Activated B cell treated with CpG ODN at 0.5 μM for 24 hours (primary cell): ENCODE results near the gene APP. TPM values are rescaled to one million over a fixed set of nuclear protein-coding genes. Genes with fewer than 3 reads are reported as not detected.

Experiments
- ATAC-seq: fragments of 200-7000 bp; cut with Tn5 transposase; one replicate; pipeline ENCODE4 v1.10.0; 2021; ENCODE audit warnings: low read depth, mild to moderate bottlenecking, moderate library complexity
- CTCF ChIA-PET: fragments of 350-600 bp; sonication (Branson Sonifier 250); formaldehyde crosslinking; loops from one replicate; lab custom pipeline; 2021; ENCODE audit warnings: antibody characterized with exemption; lab: Charles Lee
- POLR2A ChIA-PET: fragments of 350-600 bp; sonication (Branson Sonifier 250); formaldehyde crosslinking; loops from one replicate; lab custom pipeline; 2021; ENCODE audit warnings: antibody characterized with exemption; lab: Charles Lee
- DNase-seq: peaks from one replicate; pipeline ENCODE4 v3.0.0; 2022
- H3K27ac Mint-ChIP-seq: one replicate; pipeline ENCODE4 v1.8.0; 2020; ENCODE audit warnings: mixed read lengths
- H3K27me3 Mint-ChIP-seq: one replicate; pipeline ENCODE4 v1.8.0; 2021; ENCODE audit warnings: mixed read lengths
- H3K36me3 Mint-ChIP-seq: one replicate; pipeline ENCODE4 v1.8.0; 2021; ENCODE audit warnings: low read depth, mixed read lengths
- H3K4me1 Mint-ChIP-seq: one replicate; pipeline ENCODE4 v1.8.0; 2021; ENCODE audit warnings: mixed read lengths
- H3K4me3 Mint-ChIP-seq: one replicate; pipeline ENCODE4 v1.8.0; 2020; ENCODE audit warnings: mild to moderate bottlenecking, mixed read lengths
- H3K9me3 Mint-ChIP-seq: one replicate; pipeline ENCODE4 v1.8.0; 2020; ENCODE audit warnings: mixed read lengths
- intact Hi-C: fragments of 100-400 bp; cut with micrococcal nuclease; formaldehyde crosslinking; loops from one replicate; pipeline ENCODE4 v1.15.1; 2024
- total RNA-seq: library from RNA; stranded (reverse); gene quantifications from 2 replicates; pipeline ENCODE4 v1.2.3, GENCODE V29; 2022
- TF ChIP-seq, protein P1 (sequence below): fragments of 200-600 bp; IDR thresholded peaks from one replicate; pipeline ENCODE4 v1.8.0; 2022; ENCODE audit warnings: antibody characterized with exemption, mild to moderate bottlenecking

APP gene
- total RNA-seq, 1 donor from 2014 or later: 32.1 TPM

DNA sequence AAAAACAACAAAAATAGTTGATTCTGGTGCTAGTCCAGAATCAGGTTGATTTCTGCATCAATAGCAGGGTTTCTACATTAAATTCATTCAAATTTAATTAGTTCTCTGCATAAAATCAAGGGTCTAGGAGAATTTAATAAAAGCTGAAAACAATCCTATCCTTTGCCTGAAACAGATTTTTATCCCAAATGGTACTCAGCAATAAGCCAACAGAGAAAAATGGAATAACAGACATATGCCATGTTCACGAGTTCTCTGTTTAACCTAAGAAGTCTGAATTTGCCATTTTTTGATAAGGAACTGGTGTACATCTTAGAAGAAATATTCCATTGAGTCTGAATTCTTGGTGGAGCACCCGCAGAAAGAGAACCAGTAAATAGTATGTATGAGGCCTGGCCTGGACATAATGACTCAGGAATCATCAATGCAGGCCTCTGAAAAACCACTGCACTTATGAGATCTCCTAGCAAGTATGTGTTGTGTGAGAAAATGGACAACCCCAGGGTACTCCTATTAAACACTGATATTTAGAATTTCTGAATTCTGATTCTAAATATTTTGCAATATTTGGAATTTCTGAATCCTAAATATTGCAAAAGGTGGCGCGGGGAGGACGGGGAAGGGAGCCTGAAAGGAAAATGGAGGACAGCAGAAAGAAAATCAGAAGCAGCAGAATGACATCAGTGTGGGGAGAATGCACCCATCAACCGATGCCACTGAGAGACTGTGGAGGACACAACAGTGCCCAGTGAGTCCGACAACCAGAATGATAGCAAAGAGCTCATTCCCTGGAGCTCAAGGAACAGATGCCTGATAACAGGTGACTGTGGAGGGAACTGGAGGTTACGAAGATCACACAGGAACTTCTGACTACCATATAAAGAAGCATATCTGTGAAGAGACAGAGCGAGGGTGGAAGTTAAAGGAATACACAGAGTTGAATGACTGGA, 97.6 kb downstream of the APP start:
- ATAC-seq: no peak
- Mint-ChIP-seq H3K36me3 (no peaks in the 10 kb centered on the region), H3K4me3 (no peak overlapping the region), H3K4me1 (peaks cover 28% of the 10 kb centered on the region), H3K9me3 (no peaks in the 10 kb centered on the region), H3K27me3 (no peaks in the 10 kb centered on the region), H3K27ac (no peak overlapping the region)
- POLR2A ChIA-PET: no interaction called here
- CTCF ChIA-PET: no interaction called here
- intact Hi-C loops: loop anchor here (5.0 kb wide), 1 partner anchor 94 kb away; no protein-coding TSS in a partner anchor
- TF ChIP-seq, protein P1, sequence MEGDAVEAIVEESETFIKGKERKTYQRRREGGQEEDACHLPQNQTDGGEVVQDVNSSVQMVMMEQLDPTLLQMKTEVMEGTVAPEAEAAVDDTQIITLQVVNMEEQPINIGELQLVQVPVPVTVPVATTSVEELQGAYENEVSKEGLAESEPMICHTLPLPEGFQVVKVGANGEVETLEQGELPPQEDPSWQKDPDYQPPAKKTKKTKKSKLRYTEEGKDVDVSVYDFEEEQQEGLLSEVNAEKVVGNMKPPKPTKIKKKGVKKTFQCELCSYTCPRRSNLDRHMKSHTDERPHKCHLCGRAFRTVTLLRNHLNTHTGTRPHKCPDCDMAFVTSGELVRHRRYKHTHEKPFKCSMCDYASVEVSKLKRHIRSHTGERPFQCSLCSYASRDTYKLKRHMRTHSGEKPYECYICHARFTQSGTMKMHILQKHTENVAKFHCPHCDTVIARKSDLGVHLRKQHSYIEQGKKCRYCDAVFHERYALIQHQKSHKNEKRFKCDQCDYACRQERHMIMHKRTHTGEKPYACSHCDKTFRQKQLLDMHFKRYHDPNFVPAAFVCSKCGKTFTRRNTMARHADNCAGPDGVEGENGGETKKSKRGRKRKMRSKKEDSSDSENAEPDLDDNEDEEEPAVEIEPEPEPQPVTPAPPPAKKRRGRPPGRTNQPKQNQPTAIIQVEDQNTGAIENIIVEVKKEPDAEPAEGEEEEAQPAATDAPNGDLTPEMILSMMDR: no peak
- no peak for DNase-seq

DNA sequence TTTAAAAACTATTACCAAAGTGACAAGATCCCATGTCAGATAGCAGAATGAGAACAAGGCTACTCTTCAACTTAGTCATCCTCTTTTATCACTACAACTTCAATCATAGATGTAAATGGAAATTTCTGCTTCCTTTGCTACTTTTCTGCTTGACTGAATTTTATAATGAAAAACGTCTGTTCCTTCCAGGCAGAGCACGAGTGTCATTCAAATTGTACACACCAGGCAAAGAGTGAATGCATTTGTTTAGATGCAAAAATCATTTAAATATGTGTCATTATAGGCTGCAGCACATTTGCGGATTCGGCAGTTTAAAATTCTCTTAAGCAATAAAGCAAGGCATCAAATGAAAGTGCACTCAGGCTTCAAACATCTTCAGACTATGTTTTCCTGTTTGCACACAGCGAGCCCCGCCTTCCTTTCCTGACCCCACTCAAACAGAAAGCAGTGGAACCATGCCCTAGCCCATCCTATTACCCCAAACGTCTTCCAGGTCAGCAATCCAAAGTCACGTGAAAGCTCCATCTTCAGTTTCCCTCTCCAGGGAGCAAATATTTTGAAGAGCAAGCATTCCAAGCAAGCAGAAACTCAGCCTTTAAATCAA, 99.6 kb downstream of the APP start:
- Mint-ChIP-seq H3K27ac (peak overlapping the region; percentile 77), H3K4me1 (peaks cover 31% of the 10 kb centered on the region), H3K4me3 (peak overlapping the region; percentile 69), H3K36me3 (no peaks in the 10 kb centered on the region), H3K27me3 (no peaks in the 10 kb centered on the region), H3K9me3 (no peaks in the 10 kb centered on the region)
- ATAC-seq: peak; percentile 82
- ChIA-PET POLR2A (interaction anchor here (1.1 kb wide), 1 partner anchor 103 kb away, joined by 3 read pairs; no protein-coding TSS in a partner anchor), CTCF (no interaction called here)
- intact Hi-C loops: loop anchor here (2.0 to 5.0 kb wide), 2 partner anchors 96 to 166 kb away; no protein-coding TSS in a partner anchor
- no peak for DNase-seq
- TF ChIP-seq, protein P1: no peak

DNA sequence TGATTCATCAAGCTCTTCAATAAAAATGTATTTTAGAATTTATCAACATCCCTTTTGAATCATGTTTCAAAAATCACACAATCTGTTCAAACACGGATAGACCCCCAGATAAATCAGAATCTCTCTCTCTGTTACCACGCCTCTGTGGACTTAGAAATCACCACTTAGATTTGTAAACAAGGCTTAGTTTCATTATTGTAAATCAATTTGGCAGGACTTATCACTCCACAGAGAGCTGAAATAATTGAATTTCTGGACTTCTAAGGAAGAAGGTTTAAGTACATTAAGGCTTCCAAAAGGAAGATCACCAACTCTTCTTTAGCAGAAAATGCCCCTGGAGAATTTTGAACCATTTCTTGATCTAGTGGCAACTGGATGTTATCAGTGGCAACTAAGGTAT, 100.4 kb downstream of the APP start:
- intact Hi-C loops: loop anchor here (2.0 to 5.0 kb wide), 2 partner anchors 97 to 165 kb away; no protein-coding TSS in a partner anchor
- no peaks in the 10 kb centered on the region for H3K36me3 Mint-ChIP-seq
- CTCF ChIA-PET: no interaction called here
- TF ChIP-seq, protein P1: no peak
- H3K27ac Mint-ChIP-seq: no peak overlapping the region
- DNase-seq (no peak), ATAC-seq (no peak)
- H3K4me3 Mint-ChIP-seq: no peak overlapping the region
- H3K4me1 Mint-ChIP-seq: peaks cover 31% of the 10 kb centered on the region
- no peaks in the 10 kb centered on the region for H3K9me3 Mint-ChIP-seq
- POLR2A ChIA-PET: no interaction called here
- H3K27me3 Mint-ChIP-seq: no peaks in the 10 kb centered on the region

DNA sequence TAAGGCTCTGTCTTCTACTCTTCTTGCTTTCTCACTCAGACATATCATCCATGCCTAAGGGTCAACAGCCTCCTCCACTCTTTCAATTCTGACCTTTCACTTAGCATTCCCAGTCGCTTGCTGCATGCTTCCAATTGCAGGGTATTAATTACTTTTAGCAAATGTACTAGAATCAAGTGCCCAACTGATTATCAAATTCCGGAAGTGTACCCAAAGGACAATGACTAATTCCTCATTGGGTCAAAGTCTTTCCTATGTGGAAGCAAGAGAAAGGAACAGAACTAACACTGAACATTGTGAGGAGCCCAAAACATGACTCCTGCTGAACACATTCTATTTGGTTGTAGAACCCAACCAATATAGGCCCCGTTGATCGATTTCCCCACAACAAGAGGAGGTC, 101.8 kb downstream of the APP start:
- ChIA-PET POLR2A (no interaction called here), CTCF (no interaction called here)
- H3K4me1 Mint-ChIP-seq: peaks cover 31% of the 10 kb centered on the region
- H3K27me3 Mint-ChIP-seq: no peaks in the 10 kb centered on the region
- H3K27ac Mint-ChIP-seq: no peak overlapping the region
- no peaks in the 10 kb centered on the region for H3K36me3 Mint-ChIP-seq
- ATAC-seq (no peak), DNase-seq (no peak)
- no peaks in the 10 kb centered on the region for H3K9me3 Mint-ChIP-seq
- no peak overlapping the region for H3K4me3 Mint-ChIP-seq
- intact Hi-C loops: no loop called here
- TF ChIP-seq, protein P1: no peak
